HepG2 (cell line): ENCODE results near the gene TMCO6. TPM values are rescaled to one million over a fixed set of nuclear protein-coding genes. Genes with fewer than 3 reads are reported as not detected.
A peak's percentile ranks its signal among the peaks of the same experiment; 100 is the strongest.

ENCODE experiments used
- ATF3 ChIP-seq: sonication (generic); formaldehyde crosslinking; IDR thresholded peaks from 2 replicates; pipeline ENCODE4 v1.4.0; 2020; ENCODE audit warnings: missing genetic modification reagents
- FUBP1 ChIP-seq: sonication (generic); formaldehyde crosslinking; IDR thresholded peaks from 2 replicates; pipeline ENCODE4 v1.5.1; 2020; ENCODE audit warnings: missing genetic modification reagents, mild to moderate bottlenecking, borderline replicate concordance
- HNF1B ChIP-seq: sonication (generic); formaldehyde crosslinking; IDR thresholded peaks from 2 replicates; pipeline ENCODE4 v1.5.1; 2020; ENCODE audit warnings: mild to moderate bottlenecking, moderate library complexity, missing genetic modification reagents
- LCORL ChIP-seq, 2 experiments: fragments of 450-650 bp in 1 of 2; sonication (generic) in 1 of 2; formaldehyde crosslinking in 1 of 2; IDR thresholded peaks; 2 replicates each; pipeline versions ENCODE4 v1.5.0 to v1.6.1; 2017 to 2020; ENCODE audit warnings: antibody characterized with exemption in 1 of 2, missing genetic modification reagents in 1 of 2
- RBM22 ChIP-seq: fragments of 200-400 bp; formaldehyde crosslinking; optimal IDR thresholded peaks from 2 replicates; pipeline ENCODE3; 2017; ENCODE audit warnings: mild to moderate bottlenecking, low read length, moderate library complexity
- SAFB2 ChIP-seq: sonication (generic); formaldehyde crosslinking; IDR thresholded peaks from 2 replicates; pipeline ENCODE4 v1.5.1; 2020; ENCODE audit warnings: missing genetic modification reagents, low read depth, mild to moderate bottlenecking, borderline replicate concordance
- SRY ChIP-seq: sonication (generic); formaldehyde crosslinking; IDR thresholded peaks from 2 replicates; pipeline ENCODE4 v1.8.0; 2022; ENCODE audit warnings: mild to moderate bottlenecking, missing genetic modification reagents
- USF2 ChIP-seq, 2 experiments: sonication (generic) in 1 of 2; formaldehyde crosslinking in 1 of 2; IDR thresholded peaks; 2 replicates each; pipeline versions ENCODE4 v1.5.1 to v1.6.1; 2011 to 2020; ENCODE audit warnings: borderline replicate concordance in 1 of 2, low read depth in 1 of 2, low read length in 1 of 2, mild to moderate bottlenecking in 1 of 2, missing genetic modification reagents in 1 of 2, moderate library complexity in 1 of 2
- ZMYM3 ChIP-seq: sonication (generic); formaldehyde crosslinking; IDR thresholded peaks from 2 replicates; pipeline ENCODE4 v1.5.1; 2020; ENCODE audit warnings: mild to moderate bottlenecking, missing genetic modification reagents
- ZNF496 ChIP-seq: sonication (generic); formaldehyde crosslinking; IDR thresholded peaks from 2 replicates; pipeline ENCODE4 v1.8.1; 2023; ENCODE audit warnings: mild to moderate bottlenecking, moderate library complexity, missing genetic modification reagents; ENCODE audit not compliant: insufficient replicate concordance
- ZNF556 ChIP-seq: sonication (generic); formaldehyde crosslinking; IDR thresholded peaks from 2 replicates; pipeline ENCODE4 v1.4.0; 2020; ENCODE audit warnings: mild to moderate bottlenecking, missing genetic modification reagents, borderline replicate concordance
- ZNF574 ChIP-seq: sonication (generic); formaldehyde crosslinking; IDR thresholded peaks from 2 replicates; pipeline ENCODE4 v1.4.0; 2020; ENCODE audit warnings: missing genetic modification reagents
- ZNF691 ChIP-seq: sonication (generic); formaldehyde crosslinking; IDR thresholded peaks from 2 replicates; pipeline ENCODE4 v1.4.0; 2020; ENCODE audit warnings: missing genetic modification reagents, low read depth, mild to moderate bottlenecking, borderline replicate concordance
- ZNF775 ChIP-seq: sonication (generic); formaldehyde crosslinking; IDR thresholded peaks from 2 replicates; pipeline ENCODE4 v1.4.0; 2020; ENCODE audit warnings: missing genetic modification reagents, mild to moderate bottlenecking, moderate library complexity, borderline replicate concordance
- ZNF781 ChIP-seq: sonication (generic); formaldehyde crosslinking; IDR thresholded peaks from 2 replicates; pipeline ENCODE4 v1.5.1; 2020; ENCODE audit warnings: borderline replicate concordance, mild to moderate bottlenecking, missing genetic modification reagents; ENCODE audit errors: not compliant biosample characterization
- ZNF782 ChIP-seq: sonication (generic); formaldehyde crosslinking; IDR thresholded peaks from 2 replicates; pipeline ENCODE4 v1.4.0; 2020; ENCODE audit warnings: missing genetic modification reagents, mild to moderate bottlenecking, borderline replicate concordance
- ZNF891 ChIP-seq: sonication (generic); formaldehyde crosslinking; IDR thresholded peaks from 2 replicates; pipeline ENCODE4 v1.5.0; 2020; ENCODE audit warnings: mild to moderate bottlenecking, missing genetic modification reagents
- polyA plus RNA-seq, 8 experiments: library from polyadenylated mRNA; depleted of rRNA in 3 of 8; stranded (reverse) in 7 of 8; unstranded in 1 of 8; fragments of >200 nt; fragmentation: Illumina TruSeq in 4 of 8; extraction: Trizol in 4 of 8; gene quantifications; 2 replicates each; pipeline versions ENCODE4 v1.2.1 to v1.2.3, GENCODE V29; 2011 to 2016; ENCODE audit warnings: low read depth in 4 of 8, missing spikeins in 1 of 8, mixed read lengths in 1 of 8; ENCODE audit not compliant: insufficient read depth in 1 of 8
- total RNA-seq, 5 experiments: library from RNA; depleted of rRNA; stranded (reverse); fragments of >200 nt; fragmentation: Illumina TruSeq; extraction: Trizol; gene quantifications; 2 replicates each; pipeline ENCODE4 v1.2.3, GENCODE V29; 2016; ENCODE audit warnings: low read depth in 1 of 5

Gene TMCO6
- total and polyA plus RNA-seq, 2 of the 13 experiments (the other 11 are each of a cell fraction or from before 2014, with no cell fraction given): 16.6 to 28.2 TPM

- TF ChIP-seq FUBP1 (CRISPR knock-in tag) (no peak), ZNF496 (no peak), ZNF574 (peak; percentile 32; the same call in 1 of the 2 replicates), RBM22 (no peak), SAFB2 (no peak), ZNF781 (no peak), HNF1B (CRISPR knock-in tag) (peak; percentile 75), ATF3 (no peak), ZMYM3 (CRISPR knock-in tag) (no peak), USF2 (IDR thresholded peaks at IDR 0.05; ENCODE audit: low read depth, low read length) (no peak), USF2 (CRISPR knock-in tag; IDR thresholded peaks at IDR 0.05; ENCODE audit: borderline replicate concordance) (no peak), LCORL (IDR thresholded peaks at IDR 0.05) (no peak), LCORL (CRISPR knock-in tag; IDR thresholded peaks at IDR 0.05) (no peak), ZNF775 (CRISPR knock-in tag) (no peak), ZNF691 (CRISPR knock-in tag) (no peak), ZNF782 (no peak), ZNF891 (CRISPR knock-in tag) (no peak), SRY (CRISPR knock-in tag) (no peak), ZNF556 (CRISPR knock-in tag) (no peak)
These were observed 6.2 kb upstream of the TMCO6 start, which contains the start of gene CD14 (continued) for GRCh38 chr5:140633021-140633471.
